Measurements from ENCODE around the gene KRT1. TPM values are rescaled to one million over a fixed set of nuclear protein-coding genes. Genes with fewer than 3 reads are reported as not detected.
A peak's percentile ranks its signal among the peaks of the same experiment; 100 is the strongest.

Gene KRT1
- total RNA-seq, 2 donors from 2014 or later = not detected

GRCh38 chr12:52643233-52644077, 36.8 kb downstream of the KRT1 start:
- Mint-ChIP-seq H3K27ac (peak overlapping the region in 1 of 2 donors; percentile 60), H3K4me3 (no peak overlapping the region), H3K36me3 (no peaks in the 10 kb centered on the region), H3K9me3 (no peaks in the 10 kb centered on the region), H3K4me1 (ENCODE audit: low read depth in 2 of 2) (peaks cover 54 to 59% of the 10 kb centered on the region in 2 donors), H3K27me3 (no peaks in the 10 kb centered on the region)
- no peak for DNase-seq (ENCODE audit: low spot score)
- ATAC-seq = no peak

GRCh38 chr12:52641468-52641867, 38.7 kb downstream of the KRT1 start:
- Mint-ChIP-seq H3K27me3 (no peaks in the 10 kb centered on the region), H3K9me3 (no peaks in the 10 kb centered on the region), H3K27ac (no peak overlapping the region), H3K4me3 (no peak overlapping the region), H3K4me1 (ENCODE audit: low read depth in 2 of 2) (peaks cover 42 to 45% of the 10 kb centered on the region in 2 donors), H3K36me3 (no peaks in the 10 kb centered on the region)
- DNase-seq (ENCODE audit: low spot score) = no peak
- no peak for ATAC-seq

GRCh38 chr12:52637299-52637698, 42.9 kb downstream of the KRT1 start:
- DNase-seq (ENCODE audit: low spot score) = no peak

GRCh38 chr12:52636592-52637258, 43.5 kb downstream of the KRT1 start:
- Mint-ChIP-seq H3K9me3 (no peaks in the 10 kb centered on the region), H3K4me1 (ENCODE audit: low read depth in 2 of 2) (peaks cover 32 to 36% of the 10 kb centered on the region in 2 donors), H3K4me3 (no peak overlapping the region), H3K36me3 (no peaks in the 10 kb centered on the region), H3K27me3 (no peaks in the 10 kb centered on the region), H3K27ac (peak overlapping the region; percentile 17 to 55)
- DNase-seq (ENCODE audit: low spot score) = no peak
- ATAC-seq = no peak

More at GRCh38 chr12:52637299-52637698, 42.9 kb downstream of the KRT1 start:
- peaks cover 30 to 41% of the 10 kb centered on the region in 2 donors for H3K4me1 Mint-ChIP-seq (ENCODE audit: low read depth in 2 of 2)
- H3K9me3 Mint-ChIP-seq = no peaks in the 10 kb centered on the region
- H3K4me3 Mint-ChIP-seq = no peak overlapping the region
- H3K27me3 Mint-ChIP-seq = no peaks in the 10 kb centered on the region
- H3K36me3 Mint-ChIP-seq = no peaks in the 10 kb centered on the region
- ATAC-seq = no peak
- H3K27ac Mint-ChIP-seq = no peak overlapping the region

- H3K27me3 Mint-ChIP-seq = no peaks in the 10 kb centered on the region
- H3K27ac Mint-ChIP-seq = peak overlapping the region; percentile 17 to 55
- ATAC-seq = peak; percentile 33 to 65
- H3K4me1 Mint-ChIP-seq (ENCODE audit: low read depth in 2 of 2) = peaks cover 29 to 31% of the 10 kb centered on the region in 2 donors
- no peaks in the 10 kb centered on the region for H3K36me3 Mint-ChIP-seq
- no peaks in the 10 kb centered on the region for H3K9me3 Mint-ChIP-seq
- H3K4me3 Mint-ChIP-seq = no peak overlapping the region
- no peak for DNase-seq (ENCODE audit: low spot score)
Measured at GRCh38 chr12:52636189-52636588, 44.0 kb downstream of the KRT1 start.

- no peaks in the 10 kb centered on the region for H3K36me3 Mint-ChIP-seq
- DNase-seq (ENCODE audit: low spot score) = no peak
- no peak overlapping the region for H3K4me3 Mint-ChIP-seq
- no peaks in the 10 kb centered on the region for H3K9me3 Mint-ChIP-seq
- ATAC-seq = no peak
- no peaks in the 10 kb centered on the region for H3K27me3 Mint-ChIP-seq
- H3K4me1 Mint-ChIP-seq (ENCODE audit: low read depth in 2 of 2) = peaks cover 45% of the 10 kb centered on the region in 2 donors
- peak overlapping the region in 1 of 2 donors; percentile 39 for H3K27ac Mint-ChIP-seq
Measured at GRCh38 chr12:52634266-52635056, 45.7 kb downstream of the KRT1 start.

GRCh38 chr12:52633383-52633782, 46.8 kb downstream of the KRT1 start:
- H3K27ac Mint-ChIP-seq = no peak overlapping the region
- H3K36me3 Mint-ChIP-seq = no peaks in the 10 kb centered on the region
- ATAC-seq = no peak
- no peaks in the 10 kb centered on the region for H3K27me3 Mint-ChIP-seq
- H3K9me3 Mint-ChIP-seq = no peaks in the 10 kb centered on the region
- no peak overlapping the region for H3K4me3 Mint-ChIP-seq
- no peak for DNase-seq (ENCODE audit: low spot score)
- peaks cover 45 to 54% of the 10 kb centered on the region in 2 donors for H3K4me1 Mint-ChIP-seq (ENCODE audit: low read depth in 2 of 2)

GRCh38 chr12:52632656-52633055, 47.6 kb downstream of the KRT1 start:
- Mint-ChIP-seq H3K36me3 (no peaks in the 10 kb centered on the region), H3K4me3 (no peak overlapping the region), H3K9me3 (no peaks in the 10 kb centered on the region), H3K4me1 (ENCODE audit: low read depth in 2 of 2) (peaks cover 47 to 59% of the 10 kb centered on the region in 2 donors), H3K27me3 (no peaks in the 10 kb centered on the region), H3K27ac (no peak overlapping the region)
- DNase-seq (ENCODE audit: low spot score) = no peak
- ATAC-seq = no peak

- DNase-seq (ENCODE audit: low spot score) (no peak), ATAC-seq (no peak)
- Mint-ChIP-seq H3K9me3 (no peaks in the 10 kb centered on the region), H3K27me3 (no peaks in the 10 kb centered on the region), H3K4me3 (no peak overlapping the region), H3K4me1 (ENCODE audit: low read depth in 2 of 2) (peaks cover 53 to 65% of the 10 kb centered on the region in 2 donors), H3K36me3 (no peaks in the 10 kb centered on the region), H3K27ac (peak overlapping the region in 1 of 2 donors; percentile 32)
Measured at GRCh38 chr12:52631676-52632459, 48.3 kb downstream of the KRT1 start.

GRCh38 chr12:52631264-52631663, 48.9 kb downstream of the KRT1 start:
- Mint-ChIP-seq H3K27me3 (no peaks in the 10 kb centered on the region), H3K36me3 (no peaks in the 10 kb centered on the region), H3K27ac (peak overlapping the region in 1 of 2 donors; percentile 62), H3K9me3 (no peaks in the 10 kb centered on the region), H3K4me3 (no peak overlapping the region), H3K4me1 (ENCODE audit: low read depth in 2 of 2) (peaks cover 49 to 60% of the 10 kb centered on the region in 2 donors)
- ATAC-seq (no peak), DNase-seq (ENCODE audit: low spot score) (no peak)

- peak overlapping the region; percentile 10 for H3K4me3 Mint-ChIP-seq
Measured at GRCh38 chr12:52630599-52631200, 49.5 kb downstream of the KRT1 start.

GRCh38 chr12:52630008-52630500, 50.2 kb downstream of the KRT1 start:
- DNase-seq (ENCODE audit: low spot score) (no peak), ATAC-seq (peak in 1 of 2 donors; percentile 52)
- no peaks in the 10 kb centered on the region for H3K36me3 Mint-ChIP-seq
- no peaks in the 10 kb centered on the region for H3K9me3 Mint-ChIP-seq
- H3K4me1 Mint-ChIP-seq (ENCODE audit: low read depth in 2 of 2) = peaks cover 44 to 65% of the 10 kb centered on the region in 2 donors
- H3K4me3 Mint-ChIP-seq = peak overlapping the region; percentile 10
- H3K27ac Mint-ChIP-seq = peak overlapping the region in 1 of 2 donors; percentile 62
- no peaks in the 10 kb centered on the region for H3K27me3 Mint-ChIP-seq

More at GRCh38 chr12:52630599-52631200, 49.5 kb downstream of the KRT1 start:
- ATAC-seq = peak in 1 of 2 donors; percentile 58
- Mint-ChIP-seq H3K27ac (peak overlapping the region in 1 of 2 donors; percentile 62), H3K36me3 (no peaks in the 10 kb centered on the region), H3K4me1 (ENCODE audit: low read depth in 2 of 2) (peaks cover 44 to 62% of the 10 kb centered on the region in 2 donors), H3K27me3 (no peaks in the 10 kb centered on the region), H3K9me3 (no peaks in the 10 kb centered on the region)
- no peak for DNase-seq (ENCODE audit: low spot score)
